Stimulated activated CD8-positive, alpha-beta memory T cell treated with anti-CD3 and anti-CD28 coated beads, Interleukin-15, amount 100 ng/mL, for 4 hours (primary cell): ENCODE data around the gene IL19.

ENCODE experiments used
- DNase-seq, 2 donors: peaks; one replicate each; pipeline ENCODE4 v3.0.0-alpha.2; 2020; ENCODE audit warnings: low read depth in 2 of 2

Gene IL19

GRCh38 chr1:206770531-206771337, at the start of gene IL19:
Gene IL19 (plus strand): TSS chr1:206770773. CDS start chr1:206836663, 65,890 bp downstream.
- no peak for DNase-seq

- DNase-seq: no peak
These were observed 49.1 kb upstream of the IL19 start for GRCh38 chr1:206721454-206721853.

GRCh38 chr1:206722751-206723461, 47.7 kb upstream of the IL19 start:
- no peak for DNase-seq

- DNase-seq: no peak
These were observed 47.1 kb upstream of the IL19 start for GRCh38 chr1:206723462-206723804.

- DNase-seq: no peak
These were observed 46.6 kb upstream of the IL19 start for GRCh38 chr1:206723805-206724472.

GRCh38 chr1:206725109-206725963, 45.2 kb upstream of the IL19 start:
- DNase-seq: no peak

- no peak for DNase-seq
These were observed 42.4 kb upstream of the IL19 start for GRCh38 chr1:206727981-206728696.

- no peak for DNase-seq
These were observed 41.9 kb upstream of the IL19 start for GRCh38 chr1:206728697-206728987.

- no peak for DNase-seq
These were observed 41.5 kb upstream of the IL19 start for GRCh38 chr1:206729050-206729449.

- DNase-seq: no peak
These were observed 41.1 kb upstream of the IL19 start for GRCh38 chr1:206729507-206729906.

- no peak for DNase-seq
These were observed 38.1 kb upstream of the IL19 start for GRCh38 chr1:206732508-206732907.

- DNase-seq: no peak
These were observed 37.6 kb upstream of the IL19 start for GRCh38 chr1:206732992-206733391.

GRCh38 chr1:206734499-206735142, 36.0 kb upstream of the IL19 start:
- peak; percentile 31 to 67 for DNase-seq

- DNase-seq: no peak
These were observed 35.0 kb upstream of the IL19 start for GRCh38 chr1:206735553-206736031.

- DNase-seq: peak; percentile 36 to 47
These were observed 33.5 kb upstream of the IL19 start for GRCh38 chr1:206736878-206737728.

- no peak for DNase-seq
These were observed 32.8 kb upstream of the IL19 start for GRCh38 chr1:206737729-206738201.

- DNase-seq: no peak
These were observed 31.9 kb upstream of the IL19 start for GRCh38 chr1:206738370-206739366.

- DNase-seq: no peak
These were observed 31.0 kb upstream of the IL19 start for GRCh38 chr1:206739411-206740076.
